ENCODE results near the gene DISP3. TPM values are rescaled to one million over a fixed set of nuclear protein-coding genes. Genes with fewer than 3 reads are reported as not detected.

DISP3 gene
- polyA plus RNA-seq, 1 of the 3 experiments (the other 2 are of a cell fraction): 0.08 TPM

GRCh38 chr1:11514366-11514765, 35.4 kb downstream of the DISP3 start:
- DNase-seq: no peak

GRCh38 chr1:11515368-11516300, 36.7 kb downstream of the DISP3 start:
- WGBS (ENCODE audit: low lambda C conversion rate): 57% methylated on average over 13 of the region's 21 CpGs
- no peaks in the 10 kb centered on the region for H4K20me1 ChIP-seq (ENCODE audit: insufficient read depth)
- no peaks in the 10 kb centered on the region for H3K36me3 ChIP-seq (replicated peaks in 1 of 2; ENCODE audit: control insufficient read depth in 1 of 2, insufficient read depth in 2 of 2, low read length in 1 of 2)
- ChIA-PET CTCF (interaction anchor here (1.3 kb wide), 1 partner anchor 38 kb away, joined by 4 read pairs; no protein-coding TSS in a partner anchor), POLR2A (no interaction called here)
- no peak overlapping the region for H3K9ac ChIP-seq
- no peaks in the 10 kb centered on the region for H3K9me2 ChIP-seq
- no peak overlapping the region for H2AFZ ChIP-seq (ENCODE audit: low read depth)
- TF ChIP-seq NFIC (IDR thresholded peaks at IDR 0.05; ENCODE audit: borderline replicate concordance) (no peak), NRF1 (IDR thresholded peaks at IDR 0.05; ENCODE audit: low read depth, low read length) (no peak), MXI1 (IDR thresholded peaks at IDR 0.05; ENCODE audit: low read depth, low read length) (no peak), FOSL2 (IDR thresholded peaks at IDR 0.05; ENCODE audit: borderline replicate concordance, low read depth) (no peak), REST (IDR thresholded peaks at IDR 0.05; ENCODE audit: low read depth, low read length) (no peak), GATA2 (CRISPR knock-in tag; IDR thresholded peaks at IDR 0.05) (no peak)
- DNase-seq: no peak
- no peaks in the 10 kb centered on the region for H3K4me1 ChIP-seq (ENCODE audit: control insufficient read depth in 1 of 2, insufficient read depth in 2 of 2, low read depth in 1 of 2, low read length in 1 of 2)
- no peaks in the 10 kb centered on the region for H3K27me3 ChIP-seq (ENCODE audit: insufficient read depth)
- no peak overlapping the region for H3K4me2 ChIP-seq
- no peak overlapping the region for H3K4me3 ChIP-seq (ENCODE audit: low read depth in 2 of 2, low read length in 1 of 2)
- H3K27ac ChIP-seq (ENCODE audit: low read depth in 2 of 2, low read length in 1 of 2): no peak overlapping the region
- no peaks in the 10 kb centered on the region for H3K79me2 ChIP-seq (ENCODE audit: insufficient read depth)
- no peaks in the 10 kb centered on the region for H3F3A ChIP-seq (replicated peaks; ENCODE audit: insufficient read depth)
- H3K9me3 ChIP-seq: no peaks in the 10 kb centered on the region

More at GRCh38 chr1:11514366-11514765, 35.4 kb downstream of the DISP3 start:
- Histone ChIP-seq H2AFZ (ENCODE audit: low read depth) (no peak overlapping the region), H3K9me3 (no peaks in the 10 kb centered on the region), H3F3A (replicated peaks; ENCODE audit: insufficient read depth) (no peaks in the 10 kb centered on the region), H3K27me3 (ENCODE audit: insufficient read depth) (no peaks in the 10 kb centered on the region), H3K27ac (ENCODE audit: low read depth in 2 of 2, low read length in 1 of 2) (no peak overlapping the region), H3K9me2 (no peaks in the 10 kb centered on the region), H3K36me3 (replicated peaks in 1 of 2; ENCODE audit: control insufficient read depth in 1 of 2, insufficient read depth in 2 of 2, low read length in 1 of 2) (no peaks in the 10 kb centered on the region), H3K4me2 (no peak overlapping the region), H4K20me1 (ENCODE audit: insufficient read depth) (no peaks in the 10 kb centered on the region), H3K79me2 (ENCODE audit: insufficient read depth) (no peaks in the 10 kb centered on the region), H3K9ac (no peak overlapping the region), H3K4me3 (ENCODE audit: low read depth in 2 of 2, low read length in 1 of 2) (no peak overlapping the region), H3K4me1 (ENCODE audit: control insufficient read depth in 1 of 2, insufficient read depth in 2 of 2, low read depth in 1 of 2, low read length in 1 of 2) (no peaks in the 10 kb centered on the region)
- TF ChIP-seq RFX5 (IDR thresholded peaks at IDR 0.05; ENCODE audit: low read length) (no peak), TAF1 (IDR thresholded peaks at IDR 0.05; ENCODE audit: borderline replicate concordance, low read depth, low read length) (no peak), NRF1 (IDR thresholded peaks at IDR 0.05; ENCODE audit: low read depth, low read length) (no peak), RXRA (IDR thresholded peaks at IDR 0.05; ENCODE audit: borderline replicate concordance, low read depth) (no peak), GABPA (IDR thresholded peaks at IDR 0.05; ENCODE audit: low read depth) (no peak), GATA2 (CRISPR knock-in tag; IDR thresholded peaks at IDR 0.05) (no peak), IRF3 (IDR thresholded peaks at IDR 0.05; ENCODE audit: low read depth, low read length) (no peak), EZH2phosphoT487 (IDR thresholded peaks at IDR 0.05; ENCODE audit: borderline replicate concordance, low read depth) (no peak)
- CTCF ChIA-PET: no interaction called here
- WGBS (ENCODE audit: low lambda C conversion rate): 49% methylated on average over 4 of the region's 4 CpGs
- POLR2A ChIA-PET: no interaction called here
